ENCODE data around the gene VTI1A. TPM values are rescaled to one million over a fixed set of nuclear protein-coding genes. Genes with fewer than 3 reads are reported as not detected.

Gene VTI1A
- total RNA-seq, 4 donors from 2014 or later = 27.0 to 61.3 (median 49.8) TPM

- no peak for DNase-seq
- Histone ChIP-seq H3K4me1 (no peaks in the 10 kb centered on the region), H3K36me3 (peaks cover 0 to 43% (median 0%) of the 10 kb centered on the region in 3 donors), H3K27me3 (no peaks in the 10 kb centered on the region), H3K4me3 (no peak overlapping the region), H3K9me3 (no peaks in the 10 kb centered on the region), H3K27ac (no peak overlapping the region)
- TF ChIP-seq CTCF (IDR thresholded peaks at IDR 0.05) (peak in 5 of 6 experiments; percentile 43 to 67 (median 55)), POLR2A (IDR thresholded peaks at IDR 0.05) (no peak)
- WGBS, 2 donors = 16 to 27% methylated on average over 4 of the region's 4 CpGs
- intact Hi-C loops (cut with DNase I) = no loop called here
These were observed 25.0 kb downstream of the VTI1A start for GRCh38 chr10:112471878-112472487.

GRCh38 chr10:112475575-112476218 lies 28.7 kb downstream of the VTI1A start:
- Histone ChIP-seq H3K9me3 (no peaks in the 10 kb centered on the region), H3K27me3 (no peaks in the 10 kb centered on the region), H3K4me3 (no peak overlapping the region), H3K36me3 (peaks cover 0 to 8% (median 0%) of the 10 kb centered on the region in 3 donors), H3K27ac (no peak overlapping the region), H3K4me1 (no peaks in the 10 kb centered on the region)
- DNase-seq = no peak
- no peak for TF ChIP-seq POLR2A (IDR thresholded peaks at IDR 0.05)
- TF ChIP-seq CTCF (IDR thresholded peaks at IDR 0.05) = peak in 3 of 6 experiments; percentile 25 to 50 (median 28)
- intact Hi-C loops (cut with DNase I) = no loop called here
- WGBS, 2 donors = 59 to 72% methylated on average over 3 of the region's 3 CpGs

GRCh38 chr10:112481602-112482001 lies 34.6 kb downstream of the VTI1A start:
- intact Hi-C loops (cut with DNase I) = no loop called here
- H3K36me3 ChIP-seq = no peaks in the 10 kb centered on the region
- H3K27ac ChIP-seq = no peak overlapping the region
- no peaks in the 10 kb centered on the region for H3K27me3 ChIP-seq
- TF ChIP-seq POLR2A (IDR thresholded peaks at IDR 0.05) (no peak), CTCF (IDR thresholded peaks at IDR 0.05) (no peak)
- no peaks in the 10 kb centered on the region for H3K9me3 ChIP-seq
- DNase-seq = no peak
- no peaks in the 10 kb centered on the region for H3K4me1 ChIP-seq
- H3K4me3 ChIP-seq = no peak overlapping the region
- 76 to 84% methylated on average over 3 of the region's 3 CpGs for WGBS, 2 donors

- Histone ChIP-seq H3K9me3 (no peaks in the 10 kb centered on the region), H3K27me3 (no peaks in the 10 kb centered on the region), H3K4me3 (no peak overlapping the region), H3K4me1 (no peaks in the 10 kb centered on the region), H3K36me3 (no peaks in the 10 kb centered on the region), H3K27ac (no peak overlapping the region)
- intact Hi-C loops (cut with DNase I) = no loop called here
- TF ChIP-seq POLR2A (IDR thresholded peaks at IDR 0.05) (no peak), CTCF (IDR thresholded peaks at IDR 0.05) (no peak)
- WGBS, 2 donors = 77 to 96% methylated on average over 2 of the region's 2 CpGs
- no peak for DNase-seq
These were observed 37.4 kb downstream of the VTI1A start for GRCh38 chr10:112484399-112484798.

GRCh38 chr10:112487964-112488363 lies 40.9 kb downstream of the VTI1A start:
- intact Hi-C loops (cut with DNase I) = no loop called here

More at GRCh38 chr10:112487964-112488363, 40.9 kb downstream of the VTI1A start:
- TF ChIP-seq CTCF (IDR thresholded peaks at IDR 0.05) (no peak), POLR2A (IDR thresholded peaks at IDR 0.05) (no peak)
- peaks cover 0 to 9% (median 4%) of the 10 kb centered on the region in 3 donors for H3K4me1 ChIP-seq
- H3K36me3 ChIP-seq = no peaks in the 10 kb centered on the region
- DNase-seq = no peak
- H3K4me3 ChIP-seq = no peak overlapping the region
- no peak overlapping the region for H3K27ac ChIP-seq
- no peaks in the 10 kb centered on the region for H3K27me3 ChIP-seq
- H3K9me3 ChIP-seq = no peaks in the 10 kb centered on the region

Data from esophagus squamous epithelium (tissue), 5 donors.